ENCODE data around the gene GALNT14.

Gene GALNT14

DNA sequence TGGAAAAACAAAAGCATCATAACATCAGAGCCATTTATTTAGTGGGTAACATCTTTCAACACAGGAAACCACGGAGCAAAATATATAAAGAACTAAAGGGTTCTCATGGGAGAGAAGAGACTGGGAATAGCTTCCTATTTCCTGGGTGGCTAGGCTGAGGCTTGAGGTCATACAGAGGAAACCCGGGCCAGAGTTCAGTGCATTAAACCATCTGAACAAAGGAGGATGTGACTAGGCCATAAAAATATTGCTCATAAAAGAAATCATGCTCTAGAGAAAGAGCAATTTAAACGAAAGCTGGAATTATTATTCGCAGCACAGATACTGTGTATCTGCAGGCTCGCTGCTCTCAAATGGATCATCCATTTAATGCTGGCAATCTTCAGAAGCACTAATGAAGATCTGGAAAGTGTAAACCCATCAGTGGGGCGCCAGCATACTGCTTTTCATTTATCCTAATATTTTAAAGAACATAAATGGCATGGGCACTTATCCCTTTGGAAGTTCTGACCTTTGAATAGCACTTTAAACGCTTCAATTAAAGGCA is 83.3 kb downstream of the GALNT14 start:
- no peak for DNase-seq

DNA sequence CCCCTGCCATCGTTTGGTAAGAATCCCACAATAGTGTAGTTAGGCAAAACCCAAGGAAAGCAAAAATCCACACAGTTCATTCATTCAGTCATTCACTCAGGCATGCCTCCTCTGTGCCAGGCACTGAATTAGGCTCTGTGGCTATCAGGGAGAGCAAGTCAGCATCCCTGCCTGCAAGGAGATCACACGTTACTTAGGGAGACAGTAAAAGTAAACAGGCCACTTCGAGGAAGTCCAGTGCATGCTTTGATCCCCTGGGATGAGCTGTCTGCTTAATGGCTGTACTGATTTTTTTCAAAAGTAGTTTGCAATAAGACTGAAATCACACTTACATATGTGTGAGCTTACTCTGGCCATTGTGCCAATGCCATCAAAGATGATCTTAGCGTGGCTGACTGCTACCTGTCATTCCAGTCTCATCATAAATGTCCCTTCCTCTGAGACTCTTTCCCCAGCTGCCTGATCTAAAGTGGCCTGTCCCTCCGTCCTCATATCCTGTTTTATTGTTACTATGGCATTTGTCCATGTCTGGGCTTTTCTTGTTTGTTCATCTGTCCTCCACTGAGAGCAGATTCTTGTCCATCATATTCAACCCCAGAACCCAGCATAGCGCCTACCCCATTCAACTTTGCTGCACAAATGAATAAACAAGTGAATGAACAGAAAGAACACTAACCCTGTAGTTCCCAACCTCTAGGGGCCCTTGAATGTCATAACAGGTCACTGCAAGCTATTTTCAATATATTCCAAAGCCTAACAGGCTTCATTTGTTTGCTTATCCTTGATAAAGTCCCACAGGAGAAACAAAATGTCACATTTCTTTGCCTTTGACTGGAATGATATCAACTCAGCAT is 84.1 kb downstream of the GALNT14 start:
- no peak for DNase-seq

DNA sequence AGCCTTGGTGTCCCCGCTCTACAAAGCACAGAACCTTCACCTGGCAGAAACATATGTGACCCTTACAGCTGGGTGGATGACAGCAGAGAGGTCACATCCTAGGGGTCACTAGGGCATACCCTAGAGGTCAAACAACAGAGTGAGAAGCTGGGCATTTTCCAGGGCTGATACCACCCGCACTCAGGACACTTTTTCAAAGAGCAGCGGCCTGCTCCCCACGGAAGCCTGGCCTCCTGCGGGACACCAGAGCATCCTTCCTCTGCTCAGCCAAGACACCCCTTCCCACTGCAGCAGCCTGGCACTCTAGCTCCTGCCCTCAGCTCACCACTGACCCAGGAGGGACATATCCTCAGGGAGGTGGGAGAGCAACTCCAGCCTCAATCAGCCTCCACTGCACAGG is 86.0 kb downstream of the GALNT14 start:
- no peak for DNase-seq

DNA sequence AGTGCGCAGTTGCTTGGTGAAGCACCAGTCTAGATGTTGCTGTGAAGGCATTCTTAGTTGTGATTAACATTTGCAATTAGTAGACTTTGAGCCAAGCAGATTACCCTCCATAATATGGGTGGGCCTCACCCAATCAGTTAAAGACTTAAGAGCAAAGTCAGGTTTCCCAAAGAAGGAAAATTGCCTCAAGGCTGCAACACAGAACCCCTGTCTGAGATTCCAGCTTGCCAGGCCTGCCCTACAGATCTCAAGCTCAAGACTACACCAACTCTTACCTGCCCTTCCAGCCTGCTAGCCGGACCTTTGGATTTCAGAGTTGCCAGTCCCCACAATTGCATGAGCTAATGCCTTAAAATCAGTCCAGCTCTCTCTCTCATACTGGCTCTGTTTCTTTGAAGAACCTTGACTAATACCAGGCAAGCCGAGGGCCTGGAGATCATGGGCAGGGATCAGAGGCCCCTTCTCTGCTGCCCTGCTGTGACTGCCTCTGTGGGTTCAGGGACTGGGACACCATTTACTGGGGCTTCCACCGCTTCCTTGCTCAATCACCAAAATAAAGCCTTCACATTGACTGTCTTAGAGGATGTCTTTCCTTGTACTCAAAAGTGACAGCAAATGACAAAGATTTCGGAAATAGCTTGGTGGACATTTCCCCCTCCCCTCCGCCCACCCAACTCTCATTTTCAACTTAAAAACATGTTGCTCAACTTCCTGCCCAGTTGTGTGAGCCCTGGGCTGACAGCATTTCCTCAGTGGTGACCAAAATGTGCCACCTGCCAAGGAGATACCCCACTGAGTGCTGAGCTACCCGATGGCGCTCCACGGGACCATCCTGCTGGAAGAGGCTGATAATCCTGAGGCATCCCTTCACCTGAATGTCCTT is 86.7 kb downstream of the GALNT14 start:
- no peak for DNase-seq

DNA sequence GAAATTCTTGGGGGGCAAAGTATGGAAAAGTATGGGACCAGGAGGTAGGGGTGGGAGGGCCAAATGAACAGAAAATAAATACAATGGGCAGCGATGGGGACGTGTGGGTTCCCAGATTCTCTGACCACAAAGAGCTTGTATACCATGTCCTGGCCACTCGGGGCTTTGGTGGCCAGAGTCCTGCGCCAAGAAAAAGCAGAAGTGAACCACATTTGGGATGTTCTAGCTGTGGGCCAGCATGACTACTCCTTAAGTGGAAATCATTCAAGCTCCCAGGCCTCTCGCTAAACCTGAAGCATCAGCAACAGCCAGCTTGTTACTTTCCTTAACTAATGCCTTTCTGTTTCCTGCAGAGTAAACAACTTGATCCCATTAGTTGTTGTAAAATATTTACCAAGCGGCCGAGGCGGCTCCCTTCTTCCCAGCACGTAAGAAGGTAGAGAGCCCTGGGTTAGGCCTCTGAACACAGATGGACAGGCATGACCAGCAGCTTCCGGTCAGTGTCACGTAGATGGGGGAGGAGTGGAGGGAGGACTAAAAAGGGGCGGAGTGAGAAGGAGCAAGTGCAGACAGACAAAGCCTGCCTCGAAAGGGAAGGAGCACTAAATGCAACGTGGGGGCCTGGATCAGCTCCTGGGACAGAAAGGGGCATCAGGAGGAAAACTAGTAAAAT is 88.2 kb downstream of the GALNT14 start:
- no peak for DNase-seq

DNA sequence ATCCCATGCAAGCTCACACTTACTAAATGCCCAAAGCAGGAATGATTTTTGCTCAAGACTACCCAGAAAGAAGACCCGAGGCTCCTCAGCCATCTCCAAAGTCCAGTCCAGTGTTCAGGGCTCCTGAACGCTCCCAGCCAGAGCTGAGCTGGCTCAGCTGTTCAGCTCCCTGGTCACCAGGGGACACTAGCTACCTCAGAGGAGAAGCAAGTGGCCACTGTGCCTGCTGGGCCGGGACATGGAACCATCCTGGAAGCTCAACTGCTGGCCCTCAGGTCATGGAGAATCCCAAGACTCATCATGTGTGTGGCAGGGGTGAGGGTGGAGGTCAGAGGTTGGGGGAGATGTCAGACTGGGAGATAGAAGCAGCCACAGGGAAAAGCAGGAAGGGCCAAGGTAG is 89.0 kb downstream of the GALNT14 start:
- no peak for DNase-seq

DNA sequence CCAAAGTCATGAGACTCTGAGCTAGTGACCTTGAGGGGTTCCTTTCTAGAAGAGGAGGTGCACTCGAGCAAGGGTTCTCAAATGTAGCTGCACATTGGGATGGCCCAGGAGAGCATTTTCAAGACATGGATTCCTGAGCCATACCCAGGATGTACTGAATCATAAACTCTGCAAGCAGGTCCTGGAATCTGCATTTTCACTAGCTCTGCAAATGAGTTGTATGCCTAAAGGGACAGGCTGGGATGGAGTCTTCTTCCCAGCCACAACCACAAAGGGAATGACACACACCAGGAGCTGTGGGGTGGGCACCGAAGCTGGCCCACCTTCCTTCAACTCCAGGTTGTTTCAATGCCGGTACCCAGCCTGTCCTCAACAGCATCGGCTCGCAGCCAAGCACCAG is 90.6 kb downstream of the GALNT14 start:
- DNase-seq: no peak

DNA sequence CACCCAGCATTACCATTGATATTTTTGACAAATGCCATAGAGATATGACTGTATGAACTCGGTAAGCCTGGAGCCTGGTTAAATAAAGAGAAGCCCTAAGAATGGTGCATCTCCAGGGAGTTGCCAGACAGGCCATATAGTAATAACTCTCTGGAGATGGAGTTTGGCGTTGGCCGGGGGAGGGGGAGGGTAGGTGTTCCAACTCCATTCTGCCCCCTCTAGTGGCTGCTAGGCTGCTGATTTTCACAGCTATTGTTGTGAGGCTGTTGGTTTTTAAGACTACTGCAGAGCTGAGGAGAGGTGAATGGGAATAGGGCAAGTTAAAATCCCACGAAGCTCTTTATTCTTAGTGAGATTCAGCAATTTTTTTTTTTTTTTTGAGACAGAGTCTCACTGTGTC is 99.9 kb downstream of the GALNT14 start:
- DNase-seq: no peak

DNA sequence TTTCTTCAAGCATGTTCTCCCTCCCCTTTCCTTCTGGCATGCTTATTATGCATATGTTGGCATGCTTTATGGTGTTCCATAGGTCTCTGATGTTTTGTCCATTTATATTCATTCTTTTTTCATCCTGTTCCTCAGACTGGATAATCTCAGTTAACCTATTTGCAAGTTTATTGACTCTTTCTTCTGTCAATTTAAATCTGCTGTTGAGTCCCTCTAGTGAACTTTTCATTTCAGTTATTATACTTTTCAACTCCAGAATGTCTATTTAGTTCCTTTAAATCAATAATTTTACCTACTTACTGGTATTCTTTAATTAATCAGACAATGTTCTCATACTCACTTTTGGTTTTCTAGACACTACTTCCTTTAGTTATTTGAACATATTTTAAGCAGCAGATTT is 101.2 kb downstream of the GALNT14 start:
- DNase-seq: no peak

DNA sequence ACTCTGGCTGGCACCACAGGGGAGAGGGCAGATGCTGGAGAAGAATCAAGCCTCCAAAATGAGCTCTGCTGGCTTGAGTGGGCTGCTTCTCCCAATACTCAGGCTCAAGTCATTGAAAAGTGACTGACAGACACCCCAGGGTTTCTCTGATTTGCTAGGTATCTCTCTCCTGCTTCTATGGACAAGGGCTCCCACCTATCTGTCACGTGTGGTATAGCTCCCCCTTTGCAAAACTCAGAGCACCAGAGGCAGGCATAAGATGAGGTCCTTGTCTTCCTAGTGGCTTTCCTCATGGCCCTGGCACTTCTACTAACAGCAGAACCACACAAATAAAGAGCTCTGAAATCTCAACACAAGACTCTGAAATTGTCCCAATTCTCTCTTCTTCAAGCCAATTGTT is 105.2 kb downstream of the GALNT14 start:
- no peak for DNase-seq

DNA sequence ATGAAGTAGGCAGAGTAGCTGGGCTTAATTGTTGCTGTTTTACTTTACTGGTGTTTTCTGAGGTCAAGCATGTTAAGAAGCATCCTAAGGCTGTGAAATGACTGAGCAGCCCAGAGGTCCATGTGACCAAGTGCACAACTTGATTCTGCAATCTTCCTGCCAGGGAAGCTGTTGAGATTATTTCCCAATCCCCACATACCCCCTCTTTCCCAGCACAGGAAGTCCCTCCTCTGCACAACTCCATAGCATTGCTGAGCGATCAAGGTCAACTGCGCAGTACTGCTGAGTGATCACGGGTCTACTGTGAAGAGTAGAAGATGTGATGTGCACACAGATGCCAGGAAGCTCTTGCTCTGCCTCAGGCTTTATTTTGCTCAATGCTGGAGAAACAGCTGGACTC is 105.8 kb downstream of the GALNT14 start:
- DNase-seq: no peak

DNA sequence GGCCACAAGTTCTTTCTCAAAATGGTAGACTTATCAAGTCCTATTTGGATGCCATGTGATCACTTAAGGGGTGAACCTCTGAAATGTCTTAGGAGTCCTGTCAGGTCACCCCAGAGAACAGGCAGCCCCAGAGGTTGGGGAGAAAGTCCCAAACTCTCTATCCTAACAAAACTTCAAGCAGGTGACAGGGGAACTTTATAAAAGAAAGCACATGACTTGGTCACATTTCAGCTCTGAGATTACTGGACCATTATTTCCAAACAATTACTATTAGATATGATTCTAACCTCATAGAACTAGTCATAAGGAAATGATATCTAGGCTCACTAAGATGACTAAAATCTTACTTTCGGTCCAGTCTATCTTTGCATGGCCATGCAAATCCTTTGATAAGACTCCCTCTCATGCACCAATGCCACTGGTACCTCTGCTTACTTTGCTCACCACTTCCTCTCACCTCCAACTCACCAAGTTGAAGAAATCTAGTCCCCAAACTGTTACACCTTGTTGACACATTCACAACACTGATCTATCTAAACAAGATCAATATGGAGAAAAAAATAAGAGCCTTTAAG is 107.0 kb downstream of the GALNT14 start:
- no peak for DNase-seq

DNA sequence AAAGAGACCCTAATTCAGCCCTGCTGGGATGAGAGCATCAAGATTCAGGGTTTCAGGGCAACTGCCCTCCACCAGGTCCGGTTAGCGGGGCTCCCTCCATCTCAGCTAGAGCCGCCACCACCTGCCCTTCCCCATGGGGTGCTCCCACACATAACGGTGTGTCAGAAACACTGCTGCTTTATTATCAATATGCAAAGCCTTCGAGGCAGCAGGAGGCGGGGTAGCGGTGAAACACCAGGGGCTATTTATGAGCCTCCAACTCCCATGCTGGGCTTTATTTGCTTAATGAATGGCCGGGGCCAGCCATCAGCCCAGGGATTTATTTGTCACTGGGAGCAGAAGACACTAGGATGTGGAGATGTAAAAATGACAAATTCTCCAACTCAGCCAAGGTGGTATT is 109.8 kb downstream of the GALNT14 start:
- DNase-seq: no peak

DNA sequence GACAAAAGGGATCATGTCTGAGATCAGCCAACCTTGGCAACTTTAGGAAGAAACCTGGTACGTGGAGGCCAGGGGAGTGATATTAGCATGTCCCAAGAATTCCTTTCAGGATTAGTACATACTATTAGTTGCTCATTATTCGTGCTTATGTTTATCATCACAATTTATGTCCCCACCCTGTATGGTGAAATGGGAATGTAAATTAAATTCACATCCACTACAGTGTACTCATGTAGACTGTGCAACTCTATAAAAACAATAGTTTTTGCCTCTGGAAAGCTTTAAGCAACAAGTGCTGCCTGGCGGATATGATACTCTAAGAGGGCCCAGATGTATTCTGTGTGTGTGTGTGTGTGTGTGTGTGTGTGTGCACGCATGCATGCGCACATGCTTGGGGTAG is 110.7 kb downstream of the GALNT14 start:
- DNase-seq: no peak

DNA sequence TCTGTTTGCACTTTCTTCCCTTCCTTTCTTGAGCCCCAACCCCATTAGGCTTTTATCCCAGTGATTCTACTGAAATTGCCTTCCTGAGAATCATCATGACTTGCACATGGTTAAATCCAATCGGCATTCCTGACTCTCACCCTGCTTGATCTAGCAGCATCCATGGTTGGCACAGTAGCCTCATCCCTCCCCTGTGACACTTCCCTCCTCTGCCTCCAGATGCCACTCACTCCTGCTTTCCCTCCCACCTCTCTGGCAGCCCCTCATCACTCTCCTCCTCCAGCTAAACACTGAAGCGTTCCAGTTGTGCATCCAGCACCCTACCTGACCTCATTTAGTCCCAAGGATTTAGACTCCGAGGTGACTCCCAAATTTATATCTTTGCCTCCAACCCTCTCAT is 114.7 kb downstream of the GALNT14 start:
- DNase-seq: no peak

DNA sequence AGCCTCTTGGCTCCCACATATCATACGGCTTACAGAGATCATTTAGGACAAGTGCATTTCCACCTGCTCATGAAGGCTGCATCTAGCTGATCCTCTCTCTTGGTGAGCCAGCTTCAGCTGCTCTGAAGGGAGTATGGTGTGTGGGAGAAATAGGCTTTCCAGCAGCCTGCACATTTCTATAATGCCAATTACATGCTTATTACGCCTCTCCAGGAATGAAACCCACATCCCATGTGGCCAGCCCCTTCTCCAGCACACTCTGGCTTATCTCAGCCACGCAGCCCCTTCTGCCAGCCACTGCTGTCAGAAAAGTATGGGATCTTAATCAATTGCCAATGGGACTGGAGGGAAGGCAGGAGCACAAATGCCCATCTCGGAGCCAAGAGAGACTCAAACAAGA is 117.5 kb downstream of the GALNT14 start:
- no peak for DNase-seq

DNA sequence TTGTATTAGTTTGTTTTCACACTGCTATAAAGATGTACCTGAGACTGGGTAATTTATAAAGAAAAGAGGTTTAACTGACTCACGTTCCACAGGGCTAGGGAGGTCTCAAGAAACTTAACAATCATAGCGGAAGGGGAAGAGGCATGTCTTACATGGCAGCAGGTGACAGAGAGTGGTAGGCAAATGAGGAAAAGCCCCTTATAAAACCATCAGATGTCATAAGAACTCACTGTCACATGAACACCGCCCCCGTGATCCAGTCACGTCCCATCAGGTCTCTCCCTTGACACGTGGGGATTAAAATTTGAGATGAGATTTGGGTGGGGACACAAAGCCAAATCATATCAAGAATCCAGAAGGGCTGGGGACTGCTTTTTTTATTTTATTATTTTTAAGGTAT is 120.0 kb downstream of the GALNT14 start:
- DNase-seq: no peak

DNA sequence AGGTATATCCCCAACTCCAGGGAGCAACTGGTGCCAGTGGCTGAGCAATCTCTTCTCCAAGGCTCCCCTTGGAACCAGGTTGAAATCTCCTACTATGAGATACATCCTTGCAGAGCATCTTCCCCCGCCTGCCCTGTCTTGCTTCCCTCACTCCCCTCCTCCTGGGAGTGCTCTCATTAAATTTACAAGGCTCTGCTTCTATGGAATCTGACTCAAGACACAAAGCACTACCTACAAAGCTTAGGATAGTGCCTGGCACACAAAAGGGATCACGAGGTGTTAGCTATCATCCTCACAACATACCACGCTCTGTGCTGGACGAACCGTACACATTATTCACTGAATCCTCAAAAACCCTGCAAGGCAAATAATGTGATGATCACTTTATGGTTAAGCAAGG is 121.6 kb downstream of the GALNT14 start:
- no peak for DNase-seq

DNA sequence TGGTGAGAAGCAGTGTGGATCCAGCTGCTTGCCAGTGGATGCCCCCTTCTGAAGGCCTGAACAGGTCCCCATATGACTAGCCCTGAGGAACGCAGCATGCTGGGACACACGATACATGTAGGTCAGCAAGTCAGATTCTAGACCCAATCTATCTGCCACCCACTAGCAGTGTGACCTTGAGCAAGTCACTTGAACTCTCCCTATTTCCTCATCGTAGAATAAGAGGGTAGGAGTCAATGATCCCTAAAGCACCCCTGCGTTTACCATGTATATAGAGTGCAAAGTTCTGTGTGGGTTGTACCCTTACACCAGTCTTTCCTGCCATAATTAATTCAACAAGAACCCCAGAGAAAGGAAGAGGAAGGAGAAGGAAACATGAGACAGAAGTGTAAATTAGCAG is 123.7 kb downstream of the GALNT14 start:
- DNase-seq: no peak

DNA sequence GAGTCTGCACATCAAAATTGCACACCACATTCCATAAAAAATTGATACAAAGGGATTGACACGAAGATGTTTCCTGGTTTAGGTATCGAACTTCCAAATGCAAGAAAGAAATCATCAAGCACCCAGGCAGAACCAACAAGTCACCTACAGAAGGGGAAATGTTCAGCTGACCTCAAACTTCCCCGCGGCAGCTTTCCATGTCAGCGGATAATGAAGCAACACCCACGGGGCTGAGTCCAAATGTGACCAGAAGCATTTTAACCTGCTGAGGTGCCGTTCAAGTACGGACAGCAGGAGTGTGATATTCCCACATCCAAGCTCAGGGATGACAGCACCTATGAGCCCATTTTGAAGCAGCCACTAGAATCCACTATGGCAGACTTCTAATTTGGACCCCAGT is 124.9 kb downstream of the GALNT14 start:
- DNase-seq: no peak

DNA sequence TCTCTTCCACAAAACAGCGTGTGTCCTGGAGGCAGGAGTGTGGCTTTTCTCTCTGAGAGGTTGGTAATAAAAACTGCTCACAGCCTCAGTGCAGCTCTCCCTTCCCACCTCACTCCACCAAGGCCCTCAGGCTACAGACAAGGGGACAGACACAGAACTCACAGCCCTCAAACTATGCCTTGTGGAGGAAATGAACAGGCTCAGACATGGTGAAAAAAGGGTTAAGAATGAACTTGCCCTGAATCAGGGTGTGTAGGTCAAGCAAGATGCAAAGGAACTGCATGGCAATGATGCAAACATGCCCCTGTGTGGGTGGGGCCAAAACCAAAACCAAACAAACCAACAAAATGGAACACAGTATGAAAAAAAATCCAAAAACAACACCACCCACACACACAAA is 125.8 kb downstream of the GALNT14 start:
- DNase-seq: no peak

DNA sequence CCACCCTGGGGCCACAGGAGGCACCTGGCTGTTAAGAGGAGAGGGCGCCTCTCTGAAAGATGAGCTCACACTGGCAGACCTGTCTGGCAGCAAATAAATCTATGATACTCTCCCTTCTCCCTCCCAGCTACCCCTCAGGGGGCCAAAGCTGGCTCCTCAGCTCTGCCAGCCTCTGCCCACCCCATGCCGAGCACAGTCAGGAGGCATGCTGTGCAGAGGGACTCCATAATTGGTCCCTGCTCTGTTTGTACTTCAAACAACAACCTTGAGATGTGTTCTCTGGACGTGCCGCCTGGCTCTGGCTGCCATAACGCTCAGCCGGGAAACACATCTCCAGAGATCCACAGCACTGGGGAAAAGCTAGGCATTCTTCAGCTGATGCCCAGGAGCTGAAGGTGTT is 126.7 kb downstream of the GALNT14 start:
- DNase-seq: no peak

DNA sequence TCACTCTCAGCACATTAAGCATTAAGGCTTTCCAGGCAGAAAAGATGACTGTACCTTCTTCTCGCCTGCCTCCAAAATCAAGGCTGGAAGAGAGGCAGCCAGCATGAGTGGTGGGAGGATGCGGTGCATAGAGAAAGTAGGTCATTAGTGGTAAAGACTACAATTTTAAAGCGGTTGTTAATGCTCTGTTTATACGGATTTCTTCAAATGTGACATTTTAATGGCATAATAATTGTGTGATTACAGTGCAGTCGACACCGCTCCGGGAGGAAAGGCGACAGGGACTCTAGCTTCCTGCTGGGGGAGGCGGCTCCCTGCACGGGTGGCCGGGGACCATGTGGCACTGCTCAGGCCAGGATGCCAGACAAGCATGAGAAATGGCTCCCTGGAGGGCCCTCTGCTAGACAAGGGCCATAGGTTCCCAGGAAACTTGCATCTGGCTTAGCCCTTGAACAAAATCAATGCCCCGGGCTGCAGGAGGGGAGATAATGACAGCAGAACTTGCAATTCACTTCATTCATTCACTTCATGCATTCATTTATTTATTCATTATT is 129.6 kb downstream of the GALNT14 start:
- DNase-seq: no peak

All from stimulated activated CD4-positive, alpha-beta T cell treated with anti-CD3 and anti-CD28 coated beads, Interleukin-12 subunit alpha, Interleukin-12 subunit beta, amount 100 ng/mL, for 4 hours (primary cell).